ENCODE measurements around the gene LZTR1.
"Not testable (repeated sequence)": the region's sequence is repeated elsewhere in the genome, so short reads cannot be mapped to it uniquely, and the experiment has no call there.

Gene LZTR1

DNA sequence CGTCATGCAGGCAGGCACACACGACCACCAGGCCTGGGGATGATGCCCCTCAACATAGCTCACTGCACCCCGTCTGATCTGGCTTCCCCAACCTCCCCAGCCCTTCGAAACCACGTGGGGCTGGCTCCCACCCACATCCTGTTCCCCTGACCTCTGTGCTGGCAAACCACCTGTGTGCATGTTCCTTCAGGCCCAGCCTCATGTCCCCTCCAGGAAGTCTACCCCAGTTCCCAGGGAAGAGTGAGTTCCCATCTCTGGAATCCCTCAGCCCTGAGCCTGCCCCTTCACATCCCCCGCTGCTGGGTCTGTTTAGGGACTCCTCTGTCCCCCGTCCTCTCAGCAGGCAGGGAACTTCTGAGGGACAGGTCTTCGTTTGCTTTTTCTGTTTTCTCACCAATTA lies 43.2 kb downstream of the LZTR1 start:
- DNase-seq: no peak
- in situ Hi-C loops (cut with HindIII; ENCODE audit: low pct_ligation_motif_present, low pct_unique_long_range_greater_than_20kb, low sequenced_read_pairs): no loop called here

- no peak for DNase-seq
Measured at GRCh38 chr22:21025763-21026755, 44.0 kb downstream of the LZTR1 start.

DNA sequence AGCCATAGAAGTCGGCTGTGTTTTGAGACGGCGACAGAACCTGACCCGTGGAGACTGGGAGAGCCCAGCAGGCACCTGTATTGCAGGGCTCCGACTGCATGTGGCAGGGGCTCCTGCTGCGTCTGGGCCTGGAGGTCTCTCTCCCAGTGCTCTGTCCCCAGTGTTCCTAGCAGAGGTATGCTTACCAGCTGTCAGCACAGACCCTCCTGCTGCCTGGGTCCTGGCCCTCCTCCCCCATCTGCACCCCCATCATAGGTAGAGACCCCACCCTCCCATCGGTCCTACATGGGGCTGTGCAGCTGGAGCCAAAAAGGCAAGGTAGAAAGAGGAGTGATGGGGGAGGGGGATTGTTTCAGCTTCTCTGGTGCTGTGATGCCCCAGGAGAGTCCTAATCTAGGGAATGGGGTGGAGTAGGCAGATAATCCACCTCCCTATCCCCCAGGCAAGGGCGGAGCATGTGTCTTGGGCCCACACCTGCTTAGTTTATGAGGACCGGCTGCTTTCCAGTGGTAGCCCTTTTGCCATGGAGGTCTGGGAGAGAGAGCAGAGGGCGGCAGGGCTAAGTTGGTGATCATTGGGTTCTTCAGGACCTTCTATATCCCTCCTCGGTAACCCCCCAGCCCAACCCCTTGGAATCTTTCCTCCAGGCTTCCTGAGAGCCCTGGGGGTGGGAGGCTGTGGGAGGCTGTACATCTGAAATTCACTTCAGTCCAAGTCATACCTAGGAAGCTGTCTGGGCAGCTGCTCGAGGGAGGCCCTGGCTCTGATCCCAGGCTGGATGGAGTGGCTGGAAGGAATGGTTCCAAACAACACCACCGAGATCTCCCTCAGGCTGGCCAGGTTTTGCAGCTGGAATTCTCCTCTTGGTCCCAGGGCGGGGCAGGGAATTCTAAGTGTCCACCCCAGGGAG lies 44.9 kb downstream of the LZTR1 start:
- in situ Hi-C loops (cut with HindIII; ENCODE audit: low pct_ligation_motif_present, low pct_unique_long_range_greater_than_20kb, low sequenced_read_pairs): no loop called here
- DNase-seq: no peak

More at GRCh38 chr22:21025763-21026755, 44.0 kb downstream of the LZTR1 start:
- in situ Hi-C loops (cut with HindIII; ENCODE audit: low pct_ligation_motif_present, low pct_unique_long_range_greater_than_20kb, low sequenced_read_pairs): no loop called here

DNA sequence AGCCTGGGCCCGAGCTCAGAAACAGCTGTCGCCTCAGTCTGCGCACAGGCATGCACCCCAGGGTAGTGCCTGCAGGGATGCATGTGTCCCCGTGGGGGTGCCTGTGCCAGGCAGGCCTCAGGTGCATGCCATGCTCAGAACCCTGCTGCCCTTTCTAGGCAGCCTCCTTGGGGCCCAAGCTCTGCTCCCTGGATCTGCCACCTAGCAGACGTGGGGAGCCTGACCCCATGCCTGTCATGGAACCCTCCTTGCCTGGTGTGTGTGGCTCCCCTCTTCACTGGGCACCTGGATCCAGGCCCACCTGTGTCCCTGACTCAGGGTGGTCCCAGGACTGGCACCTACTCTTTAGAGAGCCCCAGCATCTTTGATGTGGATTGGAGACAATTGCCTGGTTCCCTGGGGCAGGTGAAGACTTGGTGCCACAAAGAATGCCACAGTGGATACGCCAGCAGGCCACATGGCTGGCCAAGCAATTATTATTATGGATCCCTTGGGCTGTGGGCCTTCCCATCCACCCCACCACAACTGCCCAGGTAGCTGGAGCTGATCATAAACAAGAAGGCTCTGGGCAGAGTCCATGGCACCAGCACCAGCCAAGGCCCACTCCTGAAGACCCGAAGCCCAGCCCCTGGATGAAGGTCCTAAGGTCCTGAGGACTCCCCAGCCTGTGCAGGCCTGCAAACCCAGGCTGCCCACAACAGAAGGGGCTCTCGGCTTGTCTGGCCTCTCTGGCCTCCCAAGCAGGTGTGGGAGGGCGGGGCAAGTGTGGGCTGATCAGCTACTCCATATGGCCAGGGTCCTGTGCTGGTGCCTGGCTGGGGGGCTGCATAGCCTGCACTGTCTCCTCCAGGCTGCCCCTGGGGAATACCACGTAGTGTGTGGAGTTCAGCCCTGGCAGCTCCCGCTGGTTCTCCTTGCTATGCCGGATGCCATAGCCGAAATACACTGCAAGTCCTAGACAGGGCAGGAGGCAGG lies 46.5 kb downstream of the LZTR1 start:
- in situ Hi-C loops (cut with HindIII; ENCODE audit: low pct_ligation_motif_present, low pct_unique_long_range_greater_than_20kb, low sequenced_read_pairs): no loop called here
- DNase-seq: no peak

- DNase-seq: no peak
- in situ Hi-C loops (cut with HindIII; ENCODE audit: low pct_ligation_motif_present, low pct_unique_long_range_greater_than_20kb, low sequenced_read_pairs): no loop called here
Measured at GRCh38 chr22:21029486-21030025, 47.5 kb downstream of the LZTR1 start.

DNA sequence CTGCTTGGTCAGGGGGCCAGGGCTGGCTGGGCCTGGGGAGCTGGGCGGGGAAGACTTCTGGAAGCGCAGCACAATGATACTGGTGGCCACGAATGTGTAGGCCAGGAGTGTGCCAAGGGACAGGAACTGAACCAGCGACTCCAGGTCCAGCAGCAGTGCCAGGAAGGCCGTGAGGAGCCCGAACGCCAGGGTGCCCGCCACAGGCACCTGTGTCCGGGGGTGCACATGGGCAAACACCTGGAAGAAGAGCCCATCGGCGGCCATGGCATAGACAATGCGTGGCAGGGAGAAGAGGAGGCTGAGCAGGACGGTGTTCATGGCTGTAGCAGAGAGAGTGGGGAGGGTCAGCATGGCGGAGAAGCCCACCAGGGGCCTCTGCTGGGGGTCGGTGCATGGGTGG lies 47.9 kb downstream of the LZTR1 start:
- no peak for DNase-seq
- in situ Hi-C loops (cut with HindIII; ENCODE audit: low pct_ligation_motif_present, low pct_unique_long_range_greater_than_20kb, low sequenced_read_pairs): no loop called here

DNA sequence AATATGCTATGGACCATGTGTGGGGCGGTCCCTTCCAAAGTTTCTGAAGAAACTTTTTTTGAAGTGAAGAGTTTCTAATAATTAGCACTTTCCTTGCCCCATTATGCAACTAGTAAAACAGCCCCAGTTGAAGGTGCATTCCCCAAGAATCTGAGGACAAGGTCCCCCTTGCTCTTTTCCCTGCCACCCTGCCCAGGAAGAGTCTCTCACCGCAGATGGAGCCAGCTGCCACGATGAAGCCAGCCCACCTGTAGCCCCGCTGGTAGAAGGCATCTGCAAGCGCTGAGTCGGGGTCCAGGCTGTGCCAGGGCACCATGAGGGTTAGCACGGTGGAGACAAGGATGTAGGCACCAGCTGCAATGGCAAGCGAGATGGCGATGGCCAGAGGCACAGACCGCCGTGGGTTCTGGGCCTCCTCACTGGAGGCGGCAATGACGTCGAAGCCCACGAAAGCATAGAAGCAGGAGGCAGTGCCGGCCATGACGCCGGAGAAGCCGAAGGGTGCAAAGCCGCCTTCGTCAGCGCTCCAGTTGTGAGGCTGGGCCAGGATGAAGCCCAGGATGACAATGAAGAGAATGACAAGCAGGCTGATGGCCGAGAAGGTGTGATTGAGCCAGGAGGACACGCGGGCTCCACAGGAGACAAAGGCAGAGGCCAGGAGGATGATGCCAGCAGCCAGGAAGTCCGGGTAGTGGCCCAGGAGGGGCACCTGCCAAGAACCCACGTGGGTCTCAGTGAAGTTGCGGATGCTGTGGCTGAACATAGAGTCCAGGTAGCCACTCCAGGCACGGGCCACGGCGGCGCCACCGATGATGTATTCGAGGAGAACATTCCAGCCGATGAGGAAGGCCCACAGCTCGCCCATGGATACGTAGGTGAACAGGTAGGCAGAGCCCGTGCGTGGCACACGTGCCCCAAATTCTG lies 48.8 kb downstream of the LZTR1 start:
- no peak for DNase-seq
- in situ Hi-C loops (cut with HindIII; ENCODE audit: low pct_ligation_motif_present, low pct_unique_long_range_greater_than_20kb, low sequenced_read_pairs): no loop called here

DNA sequence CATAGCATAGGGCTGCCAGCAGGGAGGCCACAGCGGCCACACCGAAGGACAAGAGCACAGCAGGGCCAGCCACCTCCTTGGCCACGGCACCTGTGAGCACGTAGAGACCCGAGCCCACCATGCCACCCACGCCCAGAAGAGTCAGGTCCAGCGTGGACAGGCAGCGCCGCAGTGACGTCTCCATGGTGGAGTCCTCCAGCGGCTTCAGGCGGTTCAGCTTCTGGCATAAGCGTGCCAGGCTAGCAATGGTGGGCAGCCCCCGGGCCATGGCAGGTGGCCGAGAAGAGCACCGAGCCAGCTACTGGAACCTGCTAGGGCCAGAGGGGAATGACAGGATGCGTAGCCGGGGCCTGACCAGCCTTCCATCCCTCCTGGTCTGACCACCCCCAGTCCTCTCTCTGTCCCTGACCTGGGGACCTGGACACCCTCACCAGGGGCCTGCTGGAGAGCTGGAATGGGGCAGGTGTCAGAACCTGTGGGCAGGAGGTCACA lies 49.5 kb downstream of the LZTR1 start:
- no peak for DNase-seq
- in situ Hi-C loops (cut with HindIII; ENCODE audit: low pct_ligation_motif_present, low pct_unique_long_range_greater_than_20kb, low sequenced_read_pairs): no loop called here

DNA sequence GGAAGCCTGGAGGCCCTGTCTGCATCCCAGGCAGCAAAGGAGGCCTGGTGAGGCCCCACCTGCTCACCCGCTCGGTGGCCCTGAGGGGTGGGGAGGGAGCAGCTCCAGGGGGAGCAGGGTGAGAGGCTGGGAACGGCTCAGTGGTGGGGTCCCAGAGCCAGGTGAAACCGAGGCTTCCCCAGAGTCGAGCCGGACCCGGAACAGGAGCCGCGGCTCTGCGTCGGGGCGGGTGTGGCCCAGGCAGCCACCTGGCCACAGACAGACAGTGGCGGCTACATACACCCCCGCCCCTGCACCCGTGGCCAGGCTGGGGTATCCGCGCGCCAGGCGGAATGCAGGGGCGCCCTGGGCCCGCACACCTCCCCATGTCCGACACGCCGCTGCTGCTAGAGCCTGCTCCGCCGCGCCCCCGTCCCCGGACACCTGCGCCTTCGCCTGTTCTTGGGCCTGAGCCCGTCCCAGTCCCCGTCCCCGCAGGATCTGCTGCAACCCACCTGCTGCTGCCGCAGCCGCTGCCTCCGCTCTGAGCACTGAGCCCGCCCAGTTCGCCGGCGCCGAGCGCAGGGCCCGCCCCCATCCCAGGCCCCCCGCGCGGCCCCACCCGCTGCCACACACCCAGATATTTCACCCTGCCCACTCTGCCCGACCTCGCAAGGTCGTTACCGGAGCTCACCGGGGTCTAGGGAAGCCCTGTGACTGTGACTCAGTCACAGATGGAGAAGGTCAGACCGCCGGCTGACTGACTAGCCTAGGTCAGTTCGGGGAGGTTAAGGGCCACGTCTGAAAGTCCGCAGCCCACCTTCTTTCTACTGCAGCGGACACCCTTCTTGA lies 50.2 kb downstream of the LZTR1 start, which contains the start of gene SLC7A4:
TSS of gene SLC7A4 (minus strand) at position 525 of the 831 bp plus-strand sequence. CDS start 749 bp downstream, outside the sequence.
- in situ Hi-C loops (cut with HindIII; ENCODE audit: low pct_ligation_motif_present, low pct_unique_long_range_greater_than_20kb, low sequenced_read_pairs): no loop called here
- DNase-seq: no peak

- DNase-seq: no peak
- in situ Hi-C loops (cut with HindIII; ENCODE audit: low pct_ligation_motif_present, low pct_unique_long_range_greater_than_20kb, low sequenced_read_pairs): no loop called here
Measured at GRCh38 chr22:21032868-21033688, 51.0 kb downstream of the LZTR1 start.

GRCh38 chr22:21033895-21034294 lies 51.8 kb downstream of the LZTR1 start:
- in situ Hi-C loops (cut with HindIII; ENCODE audit: low pct_ligation_motif_present, low pct_unique_long_range_greater_than_20kb, low sequenced_read_pairs): no loop called here

DNA sequence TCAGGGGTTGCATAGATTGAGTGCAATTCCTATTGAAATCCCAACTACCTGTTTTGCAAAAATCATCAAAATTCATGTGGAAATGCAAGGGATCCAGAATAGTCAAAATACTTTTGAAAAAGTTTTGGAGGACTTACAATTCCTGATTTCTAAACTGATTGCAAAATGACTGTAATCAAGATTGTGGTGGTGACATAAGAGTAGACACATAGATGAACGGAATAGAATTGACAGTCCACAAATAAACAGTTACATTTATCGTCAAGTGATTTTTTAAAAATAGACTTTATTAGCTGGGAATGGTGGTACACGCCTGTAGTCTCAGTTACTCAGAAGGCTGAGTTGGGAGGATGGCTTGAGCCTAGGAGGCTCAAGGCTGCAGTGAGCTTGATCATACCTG lies 52.9 kb downstream of the LZTR1 start:
- in situ Hi-C loops (cut with HindIII; ENCODE audit: low pct_ligation_motif_present, low pct_unique_long_range_greater_than_20kb, low sequenced_read_pairs): no loop called here
- DNase-seq: no peak

More at GRCh38 chr22:21033895-21034294, 51.8 kb downstream of the LZTR1 start:
- DNase-seq: no peak

GRCh38 chr22:21038405-21038804 lies 56.3 kb downstream of the LZTR1 start:
- DNase-seq: no peak
- in situ Hi-C loops (cut with HindIII; ENCODE audit: low pct_ligation_motif_present, low pct_unique_long_range_greater_than_20kb, low sequenced_read_pairs): no loop called here

DNA sequence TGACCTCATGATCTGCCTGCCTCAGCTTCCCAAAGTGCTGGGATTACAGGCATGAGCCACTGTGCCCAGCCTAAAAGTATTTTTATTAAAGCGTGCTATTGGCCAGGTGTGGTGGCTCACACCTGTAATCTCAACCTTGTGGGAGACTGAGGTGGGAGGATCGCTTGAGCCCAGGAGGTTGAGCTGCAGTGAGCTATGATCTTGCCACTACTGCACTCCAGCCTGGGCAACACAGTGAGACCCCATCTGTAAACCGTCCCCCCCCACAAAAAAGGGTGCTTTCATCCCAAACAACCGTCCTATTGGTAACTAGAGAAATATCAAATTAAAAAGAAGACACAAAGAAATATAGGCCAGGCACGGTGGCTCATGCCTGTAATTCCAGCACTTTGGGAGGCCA lies 57.1 kb downstream of the LZTR1 start:
- in situ Hi-C loops (cut with HindIII; ENCODE audit: low pct_ligation_motif_present, low pct_unique_long_range_greater_than_20kb, low sequenced_read_pairs); DNase-seq: not testable (repeated sequence)

- in situ Hi-C loops (cut with HindIII; ENCODE audit: low pct_ligation_motif_present, low pct_unique_long_range_greater_than_20kb, low sequenced_read_pairs): no loop called here
- no peak for DNase-seq
Measured at GRCh38 chr22:21041937-21042336, 59.8 kb downstream of the LZTR1 start.

All from ACHN (cell line).